EH (cell line): ENCODE results near the gene PMAIP1.
"Not testable (repeated sequence)": the region's sequence is repeated elsewhere in the genome, so short reads cannot be mapped to it uniquely, and the experiment has no call there.

ENCODE experiments used
- DNase-seq: peaks from one replicate; pipeline ENCODE4 v3.0.0-alpha.2; 2015; ENCODE audit warnings: low read depth

The PMAIP1 gene

GRCh38 chr18:59885579-59886163 is 14.1 kb upstream of the PMAIP1 start:
- DNase-seq, result peak; percentile 91

- DNase-seq, result not testable (repeated sequence)
Measured at GRCh38 chr18:59886399-59886798, 13.4 kb upstream of the PMAIP1 start.

- DNase-seq, result no peak
Measured at GRCh38 chr18:59892123-59892522, 7.7 kb upstream of the PMAIP1 start.

GRCh38 chr18:59893971-59894370 is 5.8 kb upstream of the PMAIP1 start:
- no peak for DNase-seq

- DNase-seq, result no peak
Measured at GRCh38 chr18:59897321-59897954, 2.4 kb upstream of the PMAIP1 start.

- no peak for DNase-seq
Measured at GRCh38 chr18:59898093-59898492, 1.7 kb upstream of the PMAIP1 start.

- DNase-seq, result no peak
Measured at GRCh38 chr18:59898609-59899297, 1.0 kb upstream of the PMAIP1 start.

GRCh38 chr18:59900222-59901128 is 679 bp downstream of the PMAIP1 start:
- DNase-seq, result peak; percentile 85

GRCh38 chr18:59902131-59902992 is 2.6 kb downstream of the PMAIP1 start:
- peak; percentile 85 for DNase-seq

- DNase-seq, result no peak
Measured at GRCh38 chr18:59902993-59903610, 3.3 kb downstream of the PMAIP1 start.

GRCh38 chr18:59904011-59904601 is 4.3 kb downstream of the PMAIP1 start:
- peak; percentile 46 for DNase-seq

- no peak for DNase-seq
Measured at GRCh38 chr18:59905686-59906091, 5.9 kb downstream of the PMAIP1 start.

- no peak for DNase-seq
Measured at GRCh38 chr18:59906203-59906602, 6.4 kb downstream of the PMAIP1 start.

- DNase-seq, result no peak
Measured at GRCh38 chr18:59907172-59907571, 7.4 kb downstream of the PMAIP1 start.

- DNase-seq, result no peak
Measured at GRCh38 chr18:59907660-59908059, 7.9 kb downstream of the PMAIP1 start.

GRCh38 chr18:59908799-59909198 is 9.0 kb downstream of the PMAIP1 start:
- peak; percentile 47 for DNase-seq

GRCh38 chr18:59909289-59910036 is 9.7 kb downstream of the PMAIP1 start:
- DNase-seq, result peak; percentile 57

- DNase-seq, result peak; percentile 85
Measured at GRCh38 chr18:59910967-59911366, 11.2 kb downstream of the PMAIP1 start.

- no peak for DNase-seq
Measured at GRCh38 chr18:59911600-59911999, 11.8 kb downstream of the PMAIP1 start.
